GM21528 (cell line): ENCODE data around the gene UCHL5.

ENCODE experiments used
- ATAC-seq: cut with Tn5 transposase; IDR thresholded peaks from one replicate; pipeline ENCODE4 v1.9.1; 2021; ENCODE audit warnings: mild to moderate bottlenecking, moderate library complexity; ENCODE audit not compliant: unreplicated experiment, low FRiP score

Gene UCHL5

GRCh38 chr1:192973202-192973601 lies 86.0 kb downstream of the UCHL5 start:
- no peak for ATAC-seq

- no peak for ATAC-seq
Measured at GRCh38 chr1:192969091-192969490, 90.1 kb downstream of the UCHL5 start.

GRCh38 chr1:192968323-192968722 lies 90.8 kb downstream of the UCHL5 start:
- no peak for ATAC-seq

- ATAC-seq: no peak
Measured at GRCh38 chr1:192967901-192968300, 91.3 kb downstream of the UCHL5 start.

GRCh38 chr1:192967211-192967877 lies 91.8 kb downstream of the UCHL5 start:
- ATAC-seq: no peak

- no peak for ATAC-seq
Measured at GRCh38 chr1:192966073-192966472, 93.1 kb downstream of the UCHL5 start.

- ATAC-seq: no peak
Measured at GRCh38 chr1:192962901-192963300, 96.3 kb downstream of the UCHL5 start.
